Gastroesophageal sphincter (tissue), 3 donors: Measurements from ENCODE around the gene CNTNAP2.

Experiments
- EP300 ChIP-seq: sonication (generic); formaldehyde crosslinking; IDR thresholded peaks from one replicate; pipeline ENCODE4 v1.6.1; 2017; ENCODE audit warnings: antibody characterized with exemption, mild to moderate bottlenecking
- POLR2A ChIP-seq, 2 donors: fragments of 450-650 bp; IDR thresholded peaks; one replicate each; pipeline ENCODE4 v1.6.1; 2017; ENCODE audit warnings: antibody characterized with exemption in 2 of 2, mild to moderate bottlenecking in 2 of 2, moderate library complexity in 1 of 2
- POLR2AphosphoS5 ChIP-seq: sonication (generic); formaldehyde crosslinking; IDR thresholded peaks from one replicate; pipeline ENCODE4 v1.6.1; 2017; ENCODE audit warnings: antibody characterized with exemption
- TF ChIP-seq, protein P1 (sequence below), 4 experiments: fragments of 200-600 bp in 2 of 4; fragments of 450-650 bp in 2 of 4; sonication (generic) in 1 of 4; IDR thresholded peaks; one replicate each; pipeline ENCODE4 v1.5.1; 2017 to 2019; ENCODE audit warnings: antibody characterized with exemption in 4 of 4, mild to moderate bottlenecking in 2 of 4, moderate library complexity in 2 of 4

DNA sequence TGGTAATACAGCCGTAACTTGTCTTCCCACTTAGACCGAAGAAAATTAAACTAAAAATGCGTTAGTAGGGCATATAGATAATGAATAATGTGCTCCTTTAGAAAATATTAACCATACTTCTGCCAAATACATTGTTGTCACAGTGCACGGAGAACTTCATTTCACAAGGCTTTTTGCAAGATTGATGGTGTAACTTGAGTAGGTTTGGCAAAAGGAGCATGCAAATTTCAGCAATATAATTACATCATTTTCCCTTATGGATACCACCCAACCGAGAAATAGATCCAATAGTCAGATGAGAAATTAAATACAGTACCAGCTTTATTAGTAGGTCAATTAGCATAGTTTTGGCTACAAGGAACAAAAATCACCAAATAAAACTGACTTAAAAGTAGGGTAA is 1681.4 kb downstream of the CNTNAP2 start:
- TF ChIP-seq, protein P1, sequence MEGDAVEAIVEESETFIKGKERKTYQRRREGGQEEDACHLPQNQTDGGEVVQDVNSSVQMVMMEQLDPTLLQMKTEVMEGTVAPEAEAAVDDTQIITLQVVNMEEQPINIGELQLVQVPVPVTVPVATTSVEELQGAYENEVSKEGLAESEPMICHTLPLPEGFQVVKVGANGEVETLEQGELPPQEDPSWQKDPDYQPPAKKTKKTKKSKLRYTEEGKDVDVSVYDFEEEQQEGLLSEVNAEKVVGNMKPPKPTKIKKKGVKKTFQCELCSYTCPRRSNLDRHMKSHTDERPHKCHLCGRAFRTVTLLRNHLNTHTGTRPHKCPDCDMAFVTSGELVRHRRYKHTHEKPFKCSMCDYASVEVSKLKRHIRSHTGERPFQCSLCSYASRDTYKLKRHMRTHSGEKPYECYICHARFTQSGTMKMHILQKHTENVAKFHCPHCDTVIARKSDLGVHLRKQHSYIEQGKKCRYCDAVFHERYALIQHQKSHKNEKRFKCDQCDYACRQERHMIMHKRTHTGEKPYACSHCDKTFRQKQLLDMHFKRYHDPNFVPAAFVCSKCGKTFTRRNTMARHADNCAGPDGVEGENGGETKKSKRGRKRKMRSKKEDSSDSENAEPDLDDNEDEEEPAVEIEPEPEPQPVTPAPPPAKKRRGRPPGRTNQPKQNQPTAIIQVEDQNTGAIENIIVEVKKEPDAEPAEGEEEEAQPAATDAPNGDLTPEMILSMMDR (IDR thresholded peaks at IDR 0.05): no peak
- TF ChIP-seq POLR2A (IDR thresholded peaks at IDR 0.05): no peak
- no peak for TF ChIP-seq POLR2AphosphoS5
- no peak for TF ChIP-seq EP300
